ENCODE results near the gene JSRP1. TPM values are rescaled to one million over a fixed set of nuclear protein-coding genes. Genes with fewer than 3 reads are reported as not detected.
A peak's percentile ranks its signal among the peaks of the same experiment; 100 is the strongest.

Gene JSRP1
- total RNA-seq, 1 experiment from 2014 or later = not detected

- peak; percentile 65 for DNase-seq (ENCODE audit: low read depth)
These were observed 9.3 kb downstream of the JSRP1 start for GRCh38 chr19:2246801-2247361.

GRCh38 chr19:2246014-2246620 is 10.1 kb downstream of the JSRP1 start:
- no peak for DNase-seq (ENCODE audit: low read depth)

- DNase-seq (ENCODE audit: low read depth) = no peak
These were observed 10.9 kb downstream of the JSRP1 start for GRCh38 chr19:2245273-2245672.

GRCh38 chr19:2244486-2244885 is 11.7 kb downstream of the JSRP1 start:
- no peak for DNase-seq (ENCODE audit: low read depth)

GRCh38 chr19:2244125-2244411 is 12.1 kb downstream of the JSRP1 start:
- no peak for DNase-seq (ENCODE audit: low read depth)

- DNase-seq (ENCODE audit: low read depth) = no peak
These were observed 12.7 kb downstream of the JSRP1 start for GRCh38 chr19:2243274-2244124.

- DNase-seq (ENCODE audit: low read depth) = no peak
These were observed 13.4 kb downstream of the JSRP1 start for GRCh38 chr19:2242816-2243215.

- no peak for DNase-seq (ENCODE audit: low read depth)
These were observed 14.1 kb downstream of the JSRP1 start for GRCh38 chr19:2242092-2242537.

GRCh38 chr19:2240881-2241760 is 15.1 kb downstream of the JSRP1 start:
- no peak for DNase-seq (ENCODE audit: low read depth)

- no peak for DNase-seq (ENCODE audit: low read depth)
These were observed 16.1 kb downstream of the JSRP1 start for GRCh38 chr19:2239771-2240770.

- no peak for DNase-seq (ENCODE audit: low read depth)
These were observed 17.0 kb downstream of the JSRP1 start for GRCh38 chr19:2239173-2239572.

GRCh38 chr19:2237869-2238153 is 18.4 kb downstream of the JSRP1 start:
- DNase-seq (ENCODE audit: low read depth) = no peak

GRCh38 chr19:2237051-2237868 is 19.0 kb downstream of the JSRP1 start:
- DNase-seq (ENCODE audit: low read depth) = no peak

- peak; percentile 96 for DNase-seq (ENCODE audit: low read depth)
These were observed 19.7 kb downstream of the JSRP1 start, which contains the start of the genes PLEKHJ1 and SF3A2 for GRCh38 chr19:2236314-2237050. TSS of gene PLEKHJ1 (minus strand) at chr19:2236329. CDS start at chr19:2236248, 81 bp downstream. TSS of gene SF3A2 (plus strand) at chr19:2236824. CDS start at chr19:2243419, 6,595 bp downstream.

GRCh38 chr19:2236064-2236313 is 20.2 kb downstream of the JSRP1 start:
- DNase-seq (ENCODE audit: low read depth) = no peak

GRCh38 chr19:2235381-2236063 is 20.7 kb downstream of the JSRP1 start:
- no peak for DNase-seq (ENCODE audit: low read depth)

GRCh38 chr19:2234996-2235380 is 21.2 kb downstream of the JSRP1 start:
- no peak for DNase-seq (ENCODE audit: low read depth)

GRCh38 chr19:2233601-2234280 is 22.5 kb downstream of the JSRP1 start:
- no peak for DNase-seq (ENCODE audit: low read depth)
